GM20431 (cell line): Measurements from ENCODE around the gene BFSP2.

Experiments used
- in situ Hi-C: fragments of 300-500 bp; cut with MseI, MboI; formaldehyde crosslinking; loops from one replicate; pipeline ENCODE4 v1.15.0; 2020; ENCODE audit warnings: low sequenced_read_pairs; ENCODE audit not compliant: unreplicated experiment

Gene BFSP2

GRCh38 chr3:133412183-133413132 lies 12.6 kb downstream of the BFSP2 start:
- in situ Hi-C loops: no loop called here

- in situ Hi-C loops: no loop called here
These were observed 13.5 kb downstream of the BFSP2 start for GRCh38 chr3:133413161-133414020.

- in situ Hi-C loops: no loop called here
These were observed 14.2 kb downstream of the BFSP2 start for GRCh38 chr3:133414021-133414392.

GRCh38 chr3:133418361-133418760 lies 18.5 kb downstream of the BFSP2 start:
- in situ Hi-C loops: no loop called here

GRCh38 chr3:133419151-133419909 lies 19.5 kb downstream of the BFSP2 start:
- in situ Hi-C loops: no loop called here

GRCh38 chr3:133424937-133425869 lies 25.3 kb downstream of the BFSP2 start:
- in situ Hi-C loops: no loop called here

- in situ Hi-C loops: no loop called here
These were observed 26.0 kb downstream of the BFSP2 start for GRCh38 chr3:133425898-133426297.

GRCh38 chr3:133426721-133427120 lies 26.9 kb downstream of the BFSP2 start:
- in situ Hi-C loops: no loop called here

GRCh38 chr3:133428552-133428951 lies 28.7 kb downstream of the BFSP2 start:
- in situ Hi-C loops: no loop called here

- in situ Hi-C loops: no loop called here
These were observed 29.2 kb downstream of the BFSP2 start for GRCh38 chr3:133429063-133429462.

- in situ Hi-C loops: no loop called here
These were observed 39.7 kb downstream of the BFSP2 start for GRCh38 chr3:133439563-133439962.

GRCh38 chr3:133440652-133441051 lies 40.8 kb downstream of the BFSP2 start:
- in situ Hi-C loops: no loop called here

- in situ Hi-C loops: no loop called here
These were observed 42.0 kb downstream of the BFSP2 start for GRCh38 chr3:133441867-133442270.

- in situ Hi-C loops: no loop called here
These were observed 42.7 kb downstream of the BFSP2 start for GRCh38 chr3:133442518-133442917.

- in situ Hi-C loops: no loop called here
These were observed 44.0 kb downstream of the BFSP2 start for GRCh38 chr3:133443649-133444422.

- in situ Hi-C loops: no loop called here
These were observed 44.5 kb downstream of the BFSP2 start for GRCh38 chr3:133444423-133444774.

GRCh38 chr3:133445108-133445507 lies 45.3 kb downstream of the BFSP2 start:
- in situ Hi-C loops: no loop called here

GRCh38 chr3:133447750-133448477 lies 48.1 kb downstream of the BFSP2 start:
- in situ Hi-C loops: no loop called here
